Stimulated activated CD8-positive, alpha-beta memory T cell treated with anti-CD3 and anti-CD28 coated beads, Interleukin-15, amount 100 ng/mL, for 1 hour (primary cell): ENCODE results near the gene CCDC54.
"Not testable (repeated sequence)": the region's sequence is repeated elsewhere in the genome, so short reads cannot be mapped to it uniquely, and the experiment has no call there.

ENCODE experiments used
- DNase-seq: peaks from one replicate; pipeline ENCODE4 v3.0.0-alpha.2; 2020; ENCODE audit warnings: low read depth

The CCDC54 gene

GRCh38 chr3:107377151-107377550 lies at the start of gene CCDC54:
Gene CCDC54 (plus strand): TSS chr3:107377439. CDS start chr3:107377588, 149 bp downstream.
- DNase-seq = no peak

GRCh38 chr3:107328069-107328468 lies 49.2 kb upstream of the CCDC54 start:
- DNase-seq = no peak

GRCh38 chr3:107329088-107329487 lies 48.2 kb upstream of the CCDC54 start:
- no peak for DNase-seq

GRCh38 chr3:107339690-107340089 lies 37.5 kb upstream of the CCDC54 start:
- DNase-seq = not testable (repeated sequence)

GRCh38 chr3:107344722-107345121 lies 32.5 kb upstream of the CCDC54 start:
- DNase-seq = no peak

- no peak for DNase-seq
Observed at GRCh38 chr3:107345822-107346405, 31.3 kb upstream of the CCDC54 start.

GRCh38 chr3:107346564-107346963 lies 30.7 kb upstream of the CCDC54 start:
- no peak for DNase-seq

- DNase-seq = no peak
Observed at GRCh38 chr3:107347751-107348150, 29.5 kb upstream of the CCDC54 start.

GRCh38 chr3:107356706-107357105 lies 20.5 kb upstream of the CCDC54 start:
- DNase-seq = no peak

- no peak for DNase-seq
Observed at GRCh38 chr3:107361633-107362032, 15.6 kb upstream of the CCDC54 start.

GRCh38 chr3:107365051-107365450 lies 12.2 kb upstream of the CCDC54 start:
- no peak for DNase-seq

- DNase-seq = no peak
Observed at GRCh38 chr3:107366766-107367165, 10.5 kb upstream of the CCDC54 start.

GRCh38 chr3:107367353-107367752 lies 9.9 kb upstream of the CCDC54 start:
- no peak for DNase-seq

GRCh38 chr3:107368654-107369398 lies 8.4 kb upstream of the CCDC54 start:
- DNase-seq = no peak

GRCh38 chr3:107369791-107370190 lies 7.4 kb upstream of the CCDC54 start:
- no peak for DNase-seq

- DNase-seq = no peak
Observed at GRCh38 chr3:107370907-107371306, 6.3 kb upstream of the CCDC54 start.

- no peak for DNase-seq
Observed at GRCh38 chr3:107372506-107372905, 4.7 kb upstream of the CCDC54 start.

GRCh38 chr3:107373896-107374295 lies 3.3 kb upstream of the CCDC54 start:
- no peak for DNase-seq

GRCh38 chr3:107375682-107376081 lies 1.6 kb upstream of the CCDC54 start:
- DNase-seq = no peak

GRCh38 chr3:107382631-107383030 lies 5.4 kb downstream of the CCDC54 start:
- DNase-seq = no peak

GRCh38 chr3:107384428-107384827 lies 7.2 kb downstream of the CCDC54 start:
- DNase-seq = no peak

GRCh38 chr3:107384907-107385306 lies 7.7 kb downstream of the CCDC54 start:
- DNase-seq = no peak

- no peak for DNase-seq
Observed at GRCh38 chr3:107387555-107387954, 10.3 kb downstream of the CCDC54 start.
